NCI-H1105 treated with DMSO at 0.1 percent for 48 hours (cell line): ENCODE measurements around the gene ADAM8.
"Not testable (repeated sequence)": the region's sequence is repeated elsewhere in the genome, so short reads cannot be mapped to it uniquely, and the experiment has no call there.

Source experiments
- DNase-seq: peaks from one replicate; lab custom pipeline; 2025; lab: John Stamatoyannopoulos, UW

ADAM8 gene

DNA sequence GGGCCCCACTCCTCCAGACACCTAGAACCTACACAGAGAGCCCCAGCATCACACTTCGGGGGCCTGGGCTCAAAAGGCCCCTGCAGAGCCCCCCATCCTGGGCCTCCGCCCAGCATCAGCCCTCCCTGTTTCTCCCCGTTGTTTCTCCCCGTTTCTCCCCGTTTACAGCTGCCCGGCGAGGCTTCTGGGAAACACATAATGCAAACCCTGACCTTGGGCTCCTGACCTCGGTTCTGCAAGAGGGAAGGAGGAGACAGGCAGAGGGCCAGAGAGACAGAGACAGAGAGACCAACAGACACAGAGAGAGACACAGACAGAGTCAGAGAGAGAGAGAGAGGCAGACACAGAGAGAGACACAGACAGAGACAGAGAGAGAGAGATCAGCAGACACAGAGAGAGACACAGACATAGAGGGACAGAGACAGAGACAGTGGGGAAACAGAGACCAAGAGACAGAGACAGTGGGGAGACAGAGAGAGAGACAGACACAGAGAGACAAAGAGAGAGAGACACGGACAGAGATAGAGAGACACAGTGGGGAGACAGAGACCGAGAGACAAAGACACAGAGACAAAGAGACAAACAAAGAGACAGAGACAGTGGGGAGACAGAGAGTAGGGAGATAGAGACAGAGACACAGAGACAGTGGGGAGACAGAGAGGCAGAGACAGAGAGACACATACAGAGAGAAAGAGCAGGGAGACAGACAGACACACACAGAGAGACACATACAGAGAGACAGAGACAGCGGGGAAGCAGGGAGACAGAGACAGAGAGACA, 26.5 kb downstream of the ADAM8 start:
- DNase-seq, result no peak

DNA sequence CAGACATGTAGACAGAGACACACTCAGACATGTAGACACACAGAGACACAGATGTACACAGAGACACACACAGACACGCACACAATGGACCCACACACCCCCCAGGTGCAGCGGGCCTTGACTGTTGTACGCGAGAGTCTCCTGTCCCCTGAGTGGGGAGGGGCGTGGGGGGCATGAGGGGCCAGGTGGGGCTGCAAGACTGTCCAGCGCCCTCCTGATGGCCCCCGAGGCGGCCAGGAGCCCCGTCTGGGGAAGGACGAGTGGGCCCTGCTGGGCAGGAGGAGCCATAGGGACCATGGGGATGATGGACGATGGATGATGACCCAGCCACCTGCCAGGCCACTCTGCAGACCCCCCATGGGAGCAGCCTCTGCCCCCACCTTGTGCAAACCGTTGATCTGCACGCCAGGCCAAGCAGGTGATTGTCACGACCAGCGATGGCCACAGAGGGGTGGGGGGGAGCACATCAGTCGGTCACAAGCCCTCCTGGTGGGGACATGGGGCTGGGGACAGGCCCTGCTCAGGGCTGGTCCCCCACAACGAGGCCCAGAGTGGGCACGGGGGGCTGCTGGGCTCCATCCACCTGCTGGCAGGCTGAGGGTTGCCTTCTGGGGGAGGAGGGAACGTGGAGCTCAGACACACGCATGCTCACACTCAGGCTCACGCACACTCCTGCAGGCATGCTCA, 27.4 kb downstream of the ADAM8 start:
- DNase-seq, result no peak

DNA sequence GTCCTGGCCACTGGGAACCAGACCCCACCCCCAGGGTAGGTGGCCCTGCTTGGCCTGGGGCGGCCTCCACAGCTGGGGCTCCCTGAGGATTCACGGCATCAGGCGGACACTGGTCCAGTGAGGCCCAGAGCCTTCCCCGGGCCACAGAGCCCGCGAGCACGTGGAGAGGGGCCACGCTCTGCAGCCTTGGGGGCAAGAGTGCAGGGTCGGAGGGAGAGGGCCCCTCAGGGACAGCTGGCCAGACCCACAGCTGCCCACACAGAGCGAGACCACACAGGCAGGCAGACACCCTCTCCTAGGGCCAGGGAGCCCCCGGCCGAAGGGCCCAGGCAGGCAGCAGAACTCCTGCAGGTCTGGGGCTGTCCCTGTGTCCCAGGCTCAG, 28.3 kb downstream of the ADAM8 start:
- DNase-seq, result no peak

DNA sequence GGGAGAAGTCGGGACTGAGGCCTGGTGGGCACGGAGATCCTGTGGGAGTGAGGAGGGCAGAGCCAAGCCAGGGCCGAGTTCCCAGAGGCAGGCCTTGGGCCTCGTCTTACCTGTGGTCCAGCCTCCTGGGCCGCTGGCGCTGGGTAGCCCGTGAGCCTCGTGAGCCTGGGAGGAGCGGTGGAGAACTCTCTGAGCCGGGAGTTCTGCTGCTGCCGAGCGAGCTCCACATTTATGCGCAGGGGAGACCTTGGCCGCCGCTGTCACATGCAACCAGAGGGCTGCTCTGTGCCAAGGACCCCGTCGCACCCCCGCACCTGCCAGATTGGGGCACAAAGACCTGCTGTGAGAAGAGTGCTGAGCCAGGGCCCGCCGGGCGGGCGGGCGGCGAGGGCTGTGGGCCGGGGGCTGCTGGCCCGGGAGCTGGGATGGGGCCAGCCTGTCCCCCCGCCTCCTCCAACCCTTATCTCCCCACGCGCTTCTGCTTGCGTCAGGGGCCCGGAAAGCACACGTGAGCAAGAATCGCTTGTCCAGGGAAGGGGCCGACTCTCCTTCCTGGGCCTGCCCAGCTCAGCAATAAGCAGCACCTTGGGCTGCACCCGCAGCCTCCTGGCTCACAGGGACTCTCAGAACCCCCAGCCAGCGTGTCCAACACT, 28.9 kb downstream of the ADAM8 start:
- no peak for DNase-seq

DNA sequence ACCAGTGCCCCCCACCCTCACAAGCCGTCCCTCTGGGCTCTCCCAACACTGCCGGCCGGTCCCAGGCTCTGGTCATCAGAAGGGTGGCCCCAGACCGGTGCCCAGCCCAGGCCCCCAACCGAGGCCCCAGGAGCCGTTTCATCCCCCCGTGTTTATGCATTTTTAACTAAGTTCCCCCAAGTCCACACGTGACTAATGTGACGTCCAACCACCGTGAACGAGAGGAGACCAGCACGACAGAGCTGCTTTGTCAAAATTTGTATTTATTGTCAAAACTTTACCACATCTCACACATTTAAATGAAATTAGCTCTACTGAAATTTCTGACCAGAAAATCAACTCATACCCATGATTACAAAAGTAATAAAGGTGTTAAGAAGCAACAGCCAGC, 30.4 kb downstream of the ADAM8 start:
- DNase-seq, result no peak

DNA sequence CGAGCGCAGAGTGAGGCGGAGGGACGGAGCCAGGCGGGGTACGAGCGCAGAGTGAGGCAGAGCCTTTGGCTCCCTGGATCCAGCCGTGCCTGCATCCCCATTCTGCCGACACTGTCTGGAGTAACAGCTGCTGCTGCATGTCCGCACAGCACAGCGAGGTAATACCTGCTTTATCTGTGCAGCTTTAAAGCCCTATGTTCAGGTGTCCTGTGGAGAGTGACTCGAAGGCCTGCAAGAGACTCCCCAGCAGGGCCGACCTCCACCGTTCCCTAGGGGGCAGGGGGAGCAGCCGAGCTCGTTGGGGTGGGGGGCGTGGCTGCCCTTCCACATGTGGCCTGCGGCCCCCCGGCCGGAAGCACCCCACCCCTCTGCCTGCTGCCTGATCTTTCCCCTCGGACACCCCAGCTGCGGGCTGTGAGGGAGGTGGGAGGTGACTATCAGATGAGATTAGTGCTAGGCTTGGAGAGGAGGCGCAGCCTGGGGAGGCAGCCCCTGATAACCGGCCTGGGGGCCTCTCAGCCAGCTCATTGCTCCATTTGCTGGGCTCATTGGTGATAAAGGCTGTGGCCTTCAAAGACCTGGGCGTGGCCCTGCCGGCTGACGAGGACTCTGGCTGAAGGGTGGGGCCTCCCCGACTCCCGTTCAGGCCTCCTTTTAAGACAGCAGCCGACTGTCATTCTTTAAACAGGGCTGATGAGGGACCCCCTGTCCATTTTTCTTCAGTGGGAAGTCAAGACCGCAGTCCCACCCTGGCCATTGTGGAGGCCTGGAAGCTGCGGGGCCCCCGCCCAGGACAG, 31.0 kb downstream of the ADAM8 start:
- DNase-seq, result no peak

DNA sequence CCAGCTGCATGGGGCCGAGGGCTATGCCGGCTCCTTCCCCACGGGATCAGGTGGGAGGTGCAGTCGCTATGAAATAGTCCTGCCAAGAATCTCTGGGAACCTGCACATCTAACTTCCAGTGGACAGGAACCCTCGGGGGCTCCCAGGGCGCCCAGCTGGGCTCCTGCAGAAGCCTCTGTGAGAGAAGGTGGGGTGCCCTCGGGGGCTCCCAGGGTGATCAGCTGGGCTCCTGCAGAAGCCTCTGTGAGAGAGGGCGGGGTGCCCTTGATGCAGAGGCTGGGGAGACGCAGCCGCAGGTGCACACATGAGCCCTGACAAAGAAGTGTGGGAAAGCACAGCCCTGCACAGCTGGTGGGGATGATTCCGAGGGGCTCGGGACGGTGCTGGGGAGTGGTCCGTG, 33.1 kb downstream of the ADAM8 start:
- DNase-seq, result no peak

DNA sequence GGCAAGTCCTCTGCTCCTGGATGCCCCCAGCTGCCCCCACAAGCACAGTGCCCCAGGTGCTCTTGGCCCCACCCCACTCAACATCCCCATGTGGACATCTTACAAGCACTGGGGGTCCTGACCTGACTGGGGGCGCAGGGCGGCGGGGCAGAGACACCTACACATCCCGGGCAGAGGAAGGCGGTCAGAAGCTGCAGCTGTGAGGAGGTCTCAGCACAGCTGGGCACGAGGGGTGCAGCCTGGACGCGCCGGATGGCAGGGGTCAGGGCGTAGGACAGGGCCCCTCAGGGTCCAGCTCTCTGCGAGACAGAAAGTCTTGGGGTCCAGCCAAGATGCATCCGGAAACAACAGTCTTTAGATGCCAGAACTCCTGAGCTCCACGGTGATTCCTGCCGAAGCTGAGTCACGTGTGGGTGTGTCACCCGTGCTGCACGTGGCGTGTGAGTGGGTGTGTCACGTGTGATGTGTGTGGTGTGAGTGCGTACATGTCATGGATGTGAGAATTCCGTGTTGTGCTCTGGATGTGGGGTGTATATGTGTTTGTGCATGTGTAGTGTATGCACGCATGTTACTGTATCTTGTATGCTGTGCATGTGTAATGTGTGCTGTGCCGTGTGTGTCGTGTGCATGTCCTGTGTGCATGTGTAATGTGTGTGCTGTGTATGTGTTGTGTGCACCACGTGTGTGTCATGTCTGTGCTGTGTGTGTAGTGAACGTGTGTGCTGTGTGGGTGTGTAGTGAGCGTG, 33.9 kb downstream of the ADAM8 start:
- DNase-seq, result no peak

DNA sequence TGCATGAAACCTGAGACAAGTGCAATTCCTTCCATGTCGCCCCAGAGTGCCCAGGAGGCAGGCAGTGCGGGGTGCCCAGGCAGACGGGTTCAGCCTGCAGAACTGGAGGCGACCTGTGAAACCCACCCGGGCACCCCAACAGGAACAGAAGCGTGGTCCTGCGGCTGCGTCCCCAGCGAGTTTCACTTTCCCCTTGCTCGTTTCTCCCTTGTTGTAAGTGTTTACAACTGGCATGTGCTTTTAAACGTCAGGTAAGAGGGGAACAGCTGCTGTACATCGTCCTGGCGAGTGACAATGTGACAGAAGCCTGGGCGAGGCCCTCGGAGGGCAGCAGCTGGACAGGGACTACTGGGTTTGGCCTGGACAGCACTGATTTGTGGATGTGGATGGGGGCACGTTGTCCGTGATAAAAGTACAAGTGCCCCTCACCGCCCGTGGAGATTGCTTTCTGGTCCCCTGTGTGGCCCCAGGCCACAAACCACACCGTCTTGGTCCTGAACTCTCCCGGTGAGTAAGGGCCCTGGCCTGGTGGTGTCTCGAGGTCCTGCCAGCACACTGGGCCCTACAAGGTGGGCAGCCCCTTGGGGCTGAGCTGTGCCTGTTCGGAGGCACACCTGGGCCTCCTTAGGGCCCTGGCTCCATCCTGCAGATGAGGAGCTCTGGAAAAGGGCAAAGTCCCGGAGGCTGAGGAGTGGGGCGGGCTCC, 35.0 kb downstream of the ADAM8 start:
- DNase-seq, result no peak

DNA sequence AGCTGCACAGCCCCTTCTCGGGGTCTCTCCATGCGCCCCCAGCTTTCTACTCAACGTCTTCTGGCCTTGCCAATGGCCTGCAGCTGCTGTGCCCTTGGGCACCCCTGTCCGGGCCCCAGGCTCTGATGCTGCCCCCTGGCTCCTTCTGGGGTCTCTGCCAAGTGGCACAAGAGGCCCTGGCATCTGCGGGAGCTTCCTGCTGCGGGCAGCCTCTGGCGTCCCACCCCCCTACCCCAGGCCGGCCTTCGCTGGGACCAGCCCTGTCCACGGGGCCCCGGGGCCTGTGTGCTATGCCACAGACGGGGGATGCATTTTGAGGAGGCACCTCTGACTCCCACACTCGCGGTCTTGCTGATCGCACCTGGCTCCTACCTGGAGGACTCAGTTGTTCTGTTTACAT, 36.7 kb downstream of the ADAM8 start:
- DNase-seq, result no peak

DNA sequence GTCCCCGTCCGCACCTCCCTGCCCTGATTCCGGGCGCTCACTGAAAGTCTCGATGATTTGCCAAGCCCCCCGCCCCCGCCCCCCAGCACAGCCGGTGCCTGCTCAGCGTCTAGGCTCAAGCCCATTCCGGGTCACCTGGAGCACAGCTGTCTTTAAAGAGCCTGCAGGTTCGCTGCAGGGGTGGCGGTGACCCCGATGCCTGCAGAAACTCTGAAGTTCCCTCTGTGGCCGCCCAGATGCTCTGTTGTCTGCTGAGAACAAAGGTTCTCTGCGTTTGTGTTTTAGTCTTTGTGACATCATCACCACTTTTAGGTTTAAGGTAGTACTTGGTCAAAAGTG, 38.2 kb downstream of the ADAM8 start:
- no peak for DNase-seq

DNA sequence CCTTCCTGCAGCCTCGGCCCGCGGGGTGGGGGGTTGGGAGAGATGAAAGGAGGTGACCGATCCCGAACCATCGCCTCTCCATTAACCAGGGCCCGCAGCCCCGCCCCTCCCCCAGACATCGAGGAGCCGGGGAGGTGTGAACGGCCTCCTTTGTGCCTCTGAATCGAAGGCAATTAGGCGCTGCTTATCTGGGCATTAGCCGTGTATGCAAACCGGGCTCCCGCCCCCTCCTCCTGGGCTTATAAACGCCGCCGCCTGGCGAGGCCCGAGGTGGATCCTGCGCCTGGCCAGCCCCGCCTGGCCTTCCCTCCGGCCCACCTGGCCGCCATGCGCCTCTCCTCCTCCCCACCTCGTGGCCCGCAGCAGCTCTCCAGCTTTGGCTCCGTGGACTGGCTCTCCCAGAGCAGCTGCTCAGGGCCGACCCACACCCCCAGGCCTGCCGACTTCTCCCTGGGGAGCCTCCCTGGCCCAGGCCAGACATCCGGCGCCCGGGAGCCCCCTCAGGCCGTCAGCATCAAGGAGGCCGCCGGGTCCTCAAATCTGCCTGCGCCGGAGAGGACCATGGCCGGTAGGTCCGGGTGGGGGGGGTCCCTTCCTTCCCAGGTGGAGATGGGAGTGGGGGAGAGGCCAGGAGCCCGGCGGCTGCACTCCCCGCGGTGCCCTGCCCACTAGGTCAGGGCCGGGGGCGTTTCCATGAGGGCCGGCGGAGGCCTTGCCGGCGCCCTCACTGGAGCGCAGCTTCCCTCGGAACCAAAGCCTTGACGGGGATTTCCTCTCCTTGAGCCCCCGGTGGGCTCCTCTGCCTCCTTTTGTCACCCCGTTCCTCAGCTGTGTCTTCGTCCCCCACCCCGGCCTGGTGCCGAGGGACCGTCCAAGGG, 38.8 kb downstream of the ADAM8 start, which contains the start of gene VENTX:
VENTX (plus strand) TSS at position 268 of the 878 bp plus-strand sequence; CDS start at position 328, 60 bp downstream.
- peak; percentile 39 for DNase-seq

DNA sequence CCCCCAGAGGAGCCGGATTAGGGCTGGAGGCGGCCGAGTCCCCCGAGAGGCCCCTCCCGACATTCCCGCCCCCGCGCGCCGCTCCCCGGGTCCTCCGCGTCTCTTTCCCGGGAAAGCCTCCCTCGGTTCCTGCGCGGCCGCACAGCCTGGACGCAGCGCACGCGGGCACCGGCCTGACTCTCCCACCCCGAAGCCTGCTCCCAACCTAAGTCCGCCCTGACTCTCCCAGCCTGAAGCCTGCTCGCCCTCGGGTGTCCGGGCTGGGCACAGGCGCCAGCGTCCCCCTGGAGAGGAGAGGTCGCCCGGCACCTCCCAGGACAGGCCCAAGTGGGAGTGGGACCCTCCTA, 39.5 kb downstream of the ADAM8 start:
- no peak for DNase-seq

DNA sequence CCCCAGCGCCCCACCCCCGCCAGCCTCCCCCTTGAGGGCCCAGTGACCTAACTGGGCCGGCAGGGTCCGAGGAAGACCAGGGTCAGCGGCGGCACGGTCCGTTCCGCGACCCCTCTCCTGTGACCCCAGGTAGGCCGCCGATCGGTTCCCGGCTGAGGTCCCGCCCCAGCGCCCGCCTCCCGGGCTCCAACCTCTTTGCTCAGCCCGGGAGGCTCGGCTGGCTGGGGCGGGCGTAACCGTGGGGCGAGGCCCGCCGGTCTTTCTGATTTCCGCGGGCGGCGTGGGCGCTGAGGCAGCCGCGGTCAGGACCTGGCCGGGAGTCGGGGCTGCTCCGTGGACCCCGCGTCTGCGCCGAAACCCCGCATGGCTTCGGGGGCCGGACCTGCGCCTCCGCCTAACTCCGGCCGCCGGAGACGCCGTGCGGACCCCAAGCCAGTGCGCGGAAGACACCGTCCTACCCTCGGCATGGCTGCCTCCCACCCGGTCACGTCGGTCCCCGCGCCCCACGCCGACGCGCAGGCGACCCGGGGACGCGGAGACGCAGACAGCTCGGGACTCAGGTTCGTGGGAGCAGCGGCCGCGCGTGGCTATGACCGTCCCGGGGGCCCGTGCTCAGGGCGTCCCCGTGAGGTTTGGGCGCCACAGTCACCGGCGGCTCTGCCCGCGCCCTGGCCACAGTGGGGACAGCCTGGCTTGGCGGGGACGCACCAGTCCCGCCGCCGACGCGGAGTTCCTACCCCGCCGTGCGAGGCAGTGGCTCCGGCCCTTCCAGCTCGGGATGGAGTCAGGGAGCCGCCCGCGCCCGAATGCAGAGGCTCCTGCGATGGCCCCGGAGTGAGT, 40.0 kb downstream of the ADAM8 start:
- no peak for DNase-seq

DNA sequence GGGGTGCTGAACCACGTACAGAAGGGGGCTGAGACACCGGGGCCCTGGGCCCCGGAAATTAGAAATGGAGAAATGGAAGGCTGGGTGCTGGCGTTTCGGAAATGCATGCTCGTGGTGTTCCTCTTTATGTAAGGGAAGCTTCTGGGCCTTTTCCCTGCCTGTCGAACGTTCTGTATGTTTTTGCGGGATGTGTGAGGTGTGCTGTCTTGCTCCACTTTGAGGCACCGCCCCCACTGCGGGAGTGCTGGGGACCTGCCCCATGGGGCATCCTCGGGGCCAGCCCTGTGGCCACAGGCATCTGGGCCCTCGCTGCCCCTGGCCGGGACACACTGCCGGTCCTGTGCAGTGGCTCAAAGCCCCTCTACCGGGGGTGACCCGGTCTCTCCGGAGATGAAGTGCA, 40.7 kb downstream of the ADAM8 start:
- no peak for DNase-seq

DNA sequence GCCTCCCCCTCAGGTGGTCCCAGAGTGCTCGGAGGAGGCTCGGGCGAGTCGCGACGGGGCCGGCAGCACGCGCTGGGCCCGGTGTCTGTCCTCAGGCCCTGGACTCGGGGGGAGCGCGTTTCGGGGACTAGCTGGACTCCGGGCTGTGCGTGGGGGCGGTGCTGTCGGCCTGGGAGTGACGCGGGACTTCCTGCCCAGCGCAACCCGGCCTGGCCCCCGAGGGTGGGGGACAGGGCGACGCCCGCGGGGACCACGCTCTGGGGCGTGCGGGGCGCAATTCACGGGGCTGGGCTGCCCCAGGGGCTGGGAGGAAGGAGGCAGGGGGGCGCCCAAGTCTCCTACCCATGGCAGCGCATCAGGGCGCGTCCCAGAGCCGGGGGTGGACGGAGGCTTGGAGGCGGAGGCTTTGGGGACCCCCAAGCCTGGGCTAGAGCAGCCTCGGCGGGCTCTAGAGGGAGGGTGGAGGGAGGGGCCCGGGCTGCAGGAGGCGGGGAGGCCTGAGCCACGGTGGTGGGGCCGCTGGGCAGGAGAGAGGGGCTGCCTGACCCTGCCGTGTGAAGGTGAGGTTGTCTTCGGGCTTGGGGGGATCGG, 41.3 kb downstream of the ADAM8 start:
- no peak for DNase-seq

DNA sequence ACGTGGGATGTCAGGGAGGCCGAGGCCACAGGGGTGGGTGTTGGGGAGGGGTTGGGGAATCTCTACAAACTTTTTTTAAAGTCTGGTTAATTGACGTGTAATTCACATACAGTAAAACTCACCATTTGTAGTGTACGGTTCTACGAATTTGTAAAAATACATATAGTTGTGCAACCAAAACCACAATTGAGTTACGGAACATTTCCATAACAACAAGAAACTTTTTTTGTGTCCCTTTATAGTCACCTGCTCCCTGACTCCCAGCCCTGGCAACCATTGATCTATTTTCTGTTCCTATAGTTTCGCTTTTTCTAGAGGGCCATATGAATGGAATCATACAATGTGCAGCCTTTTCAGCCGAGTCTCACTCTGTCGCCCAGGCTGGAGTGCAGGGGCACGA, 41.9 kb downstream of the ADAM8 start:
- DNase-seq, result not testable (repeated sequence)

DNA sequence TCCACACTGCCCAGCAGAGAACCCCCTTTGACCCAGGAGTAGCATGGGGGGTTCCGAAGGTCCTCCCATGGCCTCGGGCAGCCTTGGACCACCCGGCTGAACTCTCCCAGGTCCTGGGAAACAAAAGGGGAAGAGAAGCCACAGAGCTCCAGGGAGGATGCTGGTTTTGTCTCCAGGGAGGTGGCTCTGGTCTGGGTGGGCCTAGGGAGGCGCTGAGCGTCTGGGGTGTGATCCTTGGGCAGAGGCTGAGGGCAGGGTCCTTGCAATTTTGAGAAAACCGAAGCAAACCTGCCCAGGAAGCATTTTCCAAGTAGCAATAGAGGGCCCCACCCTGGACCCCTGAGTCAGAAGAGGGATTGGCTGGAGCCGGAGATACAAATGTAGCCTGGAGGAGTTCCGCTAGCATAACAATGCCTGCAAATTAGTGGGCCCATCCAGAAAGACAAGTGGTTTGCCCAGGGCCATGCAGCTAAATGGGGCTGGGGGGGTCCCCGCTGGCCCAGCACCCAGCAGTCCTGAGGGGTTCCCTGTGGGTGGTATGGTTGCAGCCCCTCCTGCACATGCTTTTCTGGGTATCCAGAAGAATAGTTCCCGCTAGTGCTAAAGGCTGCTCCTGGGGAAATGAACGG, 44.6 kb downstream of the ADAM8 start:
- no peak for DNase-seq
